Panc1 (cell line): ENCODE data around the gene DOCK4. TPM values are rescaled to one million over a fixed set of nuclear protein-coding genes. Genes with fewer than 3 reads are reported as not detected.

Experiments used
- ATAC-seq: fragments of 200-7000 bp; cut with Tn5 transposase; 2 replicates; pipeline ENCODE4 v1.9.1; 2020; ENCODE audit warnings: mild to moderate bottlenecking, moderate library complexity
- BruUV-seq: library from RNA; stranded (reverse); fragments of 400-500 nt; replicated peaks from 2 replicates; lab custom pipeline; 2021; lab: Mats Ljungman, UMichigan
- CTCF ChIA-PET: fragments of 300-600 bp; sonication (Branson Sonifier 250); formaldehyde crosslinking; loops from one replicate; lab custom pipeline; 2022; ENCODE audit warnings: antibody characterized with exemption; lab: Charles Lee
- POLR2A ChIA-PET: fragments of 300-600 bp; sonication (Branson Sonifier 250); formaldehyde crosslinking; loops from one replicate; lab custom pipeline; 2022; ENCODE audit warnings: antibody characterized with exemption; lab: Charles Lee
- DNase-seq: peaks from one replicate; pipeline ENCODE4 v3.0.0-alpha.2; 2010; ENCODE audit warnings: low read depth, low spot score
- H3K27ac ChIP-seq: 2 replicates; pipeline ENCODE4 v1.5.1; 2011; ENCODE audit warnings: mild to moderate bottlenecking, low read length, inconsistent platforms
- H3K27me3 ChIP-seq: fragments of 200-500 bp; sonication (Bioruptor generic); 2 replicates; pipeline ENCODE4 v1.6.0; 2014; ENCODE audit warnings: low read length, inconsistent platforms; ENCODE audit not compliant: control insufficient read depth, insufficient read depth
- H3K36me3 ChIP-seq: fragments of 200-500 bp; sonication (Bioruptor generic); 2 replicates; pipeline ENCODE4 v1.5.1; 2014; ENCODE audit warnings: inconsistent platforms, mild to moderate bottlenecking, low read length, moderate library complexity; ENCODE audit not compliant: control insufficient read depth, insufficient read depth
- H3K4me1 ChIP-seq: 2 replicates; pipeline ENCODE4 v1.5.1; 2011; ENCODE audit warnings: inconsistent platforms, mild to moderate bottlenecking, low read length, moderate library complexity; ENCODE audit not compliant: control insufficient read depth, insufficient read depth
- H3K4me3 ChIP-seq, 2 experiments: 2 replicates each; pipeline ENCODE4 v1.5.1; 2011 to 2012; ENCODE audit warnings: low read depth in 2 of 2, low read length in 2 of 2, mild to moderate bottlenecking in 2 of 2, inconsistent platforms in 1 of 2, moderate library complexity in 1 of 2
- H3K9me3 ChIP-seq: fragments of 200-500 bp; sonication (Bioruptor generic); 2 replicates; pipeline ENCODE4 v1.5.1; 2014; ENCODE audit warnings: low read depth, mild to moderate bottlenecking, inconsistent platforms, low read length, moderate library complexity; ENCODE audit not compliant: control insufficient read depth, insufficient read depth
- CTCF ChIP-seq: fragments of 450-650 bp; IDR thresholded peaks from 2 replicates; pipeline ENCODE4 v1.5.1; 2017; ENCODE audit warnings: mild to moderate bottlenecking
- POLR2AphosphoS5 ChIP-seq: IDR thresholded peaks from 2 replicates; pipeline ENCODE4 v1.6.1; 2012; ENCODE audit warnings: mild to moderate bottlenecking, low read depth, low read length, moderate library complexity
- REST ChIP-seq, 2 experiments: IDR thresholded peaks; 2 replicates each; pipeline ENCODE4 v1.6.1; 2011 to 2012; ENCODE audit warnings: low read depth in 2 of 2, control low read depth in 1 of 2, low read length in 1 of 2, mild to moderate bottlenecking in 1 of 2, moderate library complexity in 1 of 2; ENCODE audit not compliant: insufficient read depth in 1 of 2
- SIN3A ChIP-seq: IDR thresholded peaks from 2 replicates; pipeline ENCODE4 v1.6.1; 2012; ENCODE audit warnings: low read depth, mild to moderate bottlenecking, low read length, moderate library complexity, borderline replicate concordance; ENCODE audit not compliant: insufficient read depth
- TCF7L2 ChIP-seq: IDR thresholded peaks from 2 replicates; pipeline ENCODE4 v1.6.1; 2011; ENCODE audit warnings: mild to moderate bottlenecking, low read depth, low read length, inconsistent platforms
- in situ Hi-C: cut with HindIII; loops from 2 replicates; pipeline ENCODE4 v1.10.0; 2016; ENCODE audit warnings: low sequenced_read_pairs, low pct_unique_long_range_greater_than_20kb
- intact Hi-C: fragments of 100-400 bp; cut with micrococcal nuclease; formaldehyde crosslinking; loops from one replicate; pipeline ENCODE4 v1.10.0; 2022; ENCODE audit not compliant: unreplicated experiment
- total RNA-seq: library from RNA; stranded (reverse); gene quantifications from one replicate; pipeline ENCODE4 v1.2.1, GENCODE V29; 2021; ENCODE audit not compliant: unreplicated experiment

Gene DOCK4
- total RNA-seq, 1 experiment from 2014 or later: 10.8 TPM

GRCh38 chr7:112042631-112043030 lies 163.6 kb downstream of the DOCK4 start:
- Histone ChIP-seq H3K9me3 (peaks cover 6% of the 10 kb centered on the region; the same call in 1 of the 2 replicates), H3K4me1 (no peaks in the 10 kb centered on the region), H3K4me3 (no peak overlapping the region), H3K27me3 (no peaks in the 10 kb centered on the region), H3K27ac (no peak overlapping the region), H3K36me3 (no peaks in the 10 kb centered on the region)
- in situ Hi-C loops (no loop called here), intact Hi-C loops (no loop called here)
- no peak for DNase-seq
- POLR2A ChIA-PET: no interaction called here
- BruUV-seq: no TSS peak
- CTCF ChIA-PET: no interaction called here
- no peak for TF ChIP-seq POLR2AphosphoS5
- TF ChIP-seq TCF7L2: no peak
- TF ChIP-seq SIN3A: no peak
- no peak for TF ChIP-seq REST (IDR thresholded peaks at IDR 0.05; ENCODE audit: insufficient read depth in 1 of 2, low read depth in 2 of 2, low read length in 1 of 2)
- no peak for TF ChIP-seq CTCF
- no peak for ATAC-seq

- DNase-seq: no peak
- ATAC-seq: no peak
- no peak overlapping the region for H3K27ac ChIP-seq
- in situ Hi-C loops (no loop called here), intact Hi-C loops (no loop called here)
- CTCF ChIA-PET: no interaction called here
- H3K4me1 ChIP-seq: no peaks in the 10 kb centered on the region
- POLR2A ChIA-PET: no interaction called here
- BruUV-seq: no TSS peak
- no peak for TF ChIP-seq REST (IDR thresholded peaks at IDR 0.05; ENCODE audit: insufficient read depth in 1 of 2, low read depth in 2 of 2, low read length in 1 of 2)
- H3K4me3 ChIP-seq: no peak overlapping the region
- no peaks in the 10 kb centered on the region for H3K27me3 ChIP-seq
- no peaks in the 10 kb centered on the region for H3K9me3 ChIP-seq
- H3K36me3 ChIP-seq: no peaks in the 10 kb centered on the region
Measured at GRCh38 chr7:112038353-112038752, 167.8 kb downstream of the DOCK4 start.
